HFFc6 (cell line): Measurements from ENCODE around the gene MOSMO. TPM values are rescaled to one million over a fixed set of nuclear protein-coding genes. Genes with fewer than 3 reads are reported as not detected.

Experiments
- DNase-seq: peaks from one replicate; pipeline ENCODE4 v3.0.0-alpha.2; 2018
- H3K27ac Mint-ChIP-seq: 2 replicates; pipeline ENCODE4 v1.8.0; 2020; ENCODE audit warnings: mild to moderate bottlenecking, mixed read lengths
- H3K27me3 Mint-ChIP-seq: 2 replicates; pipeline ENCODE4 v1.8.0; 2021; ENCODE audit warnings: mild to moderate bottlenecking, moderate library complexity, mixed read lengths; ENCODE audit not compliant: insufficient read depth
- H3K36me3 Mint-ChIP-seq: 2 replicates; pipeline ENCODE4 v1.8.0; 2021; ENCODE audit warnings: low read depth, mixed read lengths
- H3K4me1 Mint-ChIP-seq: 2 replicates; pipeline ENCODE4 v1.8.0; 2020; ENCODE audit warnings: low read depth, mixed read lengths
- H3K4me3 Mint-ChIP-seq: 2 replicates; pipeline ENCODE4 v1.8.0; 2020; ENCODE audit warnings: mild to moderate bottlenecking, moderate library complexity, mixed read lengths
- H3K9me3 Mint-ChIP-seq: 2 replicates; pipeline ENCODE4 v1.8.0; 2020; ENCODE audit warnings: mild to moderate bottlenecking, mixed read lengths
- CTCF ChIP-seq: fragments of 200-600 bp; sonication (generic); IDR thresholded peaks from 2 replicates; pipeline ENCODE4 v1.5.0; 2021; ENCODE audit warnings: antibody characterized with exemption, mild to moderate bottlenecking
- total RNA-seq, 6 experiments: library from RNA; stranded (reverse); fragmentation: NEBNext Ultra II Directional; extraction: Animal tissue kit (Norgen Biotek cat#: 25700); gene quantifications; 2 replicates in 1 of 6; 3 replicates in 5 of 6; pipeline ENCODE4 v1.2.3, GENCODE V29; 2021

Gene MOSMO
- total RNA-seq, 6 experiments from 2014 or later, result 16.9 to 28.2 (median 22.7) TPM

GRCh38 chr16:21990381-21990944 lies 17.4 kb upstream of the MOSMO start:
- no peak for DNase-seq
- H3K4me3 Mint-ChIP-seq, result no peak overlapping the region

GRCh38 chr16:21991621-21992020 lies 16.3 kb upstream of the MOSMO start:
- H3K9me3 Mint-ChIP-seq, result no peaks in the 10 kb centered on the region
- H3K4me3 Mint-ChIP-seq, result no peak overlapping the region
- H3K4me1 Mint-ChIP-seq, result peaks cover 31% of the 10 kb centered on the region
- TF ChIP-seq CTCF, result no peak
- no peak for DNase-seq
- H3K27ac Mint-ChIP-seq, result no peak overlapping the region
- peaks cover 7% of the 10 kb centered on the region for H3K36me3 Mint-ChIP-seq
- H3K27me3 Mint-ChIP-seq, result no peaks in the 10 kb centered on the region; the same call in 1 of the 2 replicates

More at GRCh38 chr16:21990381-21990944, 17.4 kb upstream of the MOSMO start:
- no peak for TF ChIP-seq CTCF
- Mint-ChIP-seq H3K9me3 (no peaks in the 10 kb centered on the region), H3K27me3 (no peaks in the 10 kb centered on the region; the same call in 1 of the 2 replicates), H3K36me3 (peaks cover 13% of the 10 kb centered on the region), H3K4me1 (peaks cover 33% of the 10 kb centered on the region), H3K27ac (no peak overlapping the region)

GRCh38 chr16:21994856-21995465 lies 12.9 kb upstream of the MOSMO start:
- TF ChIP-seq CTCF, result no peak
- Mint-ChIP-seq H3K4me3 (no peak overlapping the region), H3K36me3 (no peaks in the 10 kb centered on the region), H3K9me3 (no peaks in the 10 kb centered on the region), H3K27ac (no peak overlapping the region), H3K4me1 (peaks cover 16% of the 10 kb centered on the region), H3K27me3 (no peaks in the 10 kb centered on the region; the same call in 1 of the 2 replicates)
- DNase-seq, result no peak

- no peak for TF ChIP-seq CTCF
- Mint-ChIP-seq H3K9me3 (no peaks in the 10 kb centered on the region), H3K4me3 (no peak overlapping the region), H3K27ac (no peak overlapping the region), H3K36me3 (no peaks in the 10 kb centered on the region), H3K27me3 (no peaks in the 10 kb centered on the region), H3K4me1 (peaks cover 27% of the 10 kb centered on the region)
- DNase-seq, result no peak
Observed at GRCh38 chr16:21996923-21997696, 10.8 kb upstream of the MOSMO start.

GRCh38 chr16:21997697-21998480 lies 10.0 kb upstream of the MOSMO start:
- peaks cover 31% of the 10 kb centered on the region for H3K4me1 Mint-ChIP-seq
- no peaks in the 10 kb centered on the region for H3K27me3 Mint-ChIP-seq
- H3K9me3 Mint-ChIP-seq, result no peaks in the 10 kb centered on the region
- no peak for TF ChIP-seq CTCF
- no peak overlapping the region for H3K4me3 Mint-ChIP-seq
- no peak for DNase-seq
- no peak overlapping the region; the same call in 1 of the 2 replicates for H3K27ac Mint-ChIP-seq
- no peaks in the 10 kb centered on the region for H3K36me3 Mint-ChIP-seq
